Vagina (tissue), 2 donors: ENCODE measurements around the gene VPS11.

Experiments used
- POLR2AphosphoS5 ChIP-seq, 2 donors: sonication (generic); formaldehyde crosslinking; IDR thresholded peaks; one replicate each; pipeline ENCODE4 v1.9.0; 2017; ENCODE audit warnings: antibody characterized with exemption in 2 of 2, mild to moderate bottlenecking in 2 of 2, low read depth in 1 of 2; ENCODE audit not compliant: insufficient read depth in 1 of 2
- TF ChIP-seq, protein P1 (sequence below), 3 experiments: fragments of 450-650 bp in 2 of 3; fragments of 200-600 bp in 1 of 3; sonication (generic) in 1 of 3; IDR thresholded peaks; one replicate each; pipeline ENCODE4 v1.5.1; 2017 to 2019; ENCODE audit warnings: antibody characterized with exemption in 3 of 3, mild to moderate bottlenecking in 2 of 3, moderate library complexity in 2 of 3

DNA sequence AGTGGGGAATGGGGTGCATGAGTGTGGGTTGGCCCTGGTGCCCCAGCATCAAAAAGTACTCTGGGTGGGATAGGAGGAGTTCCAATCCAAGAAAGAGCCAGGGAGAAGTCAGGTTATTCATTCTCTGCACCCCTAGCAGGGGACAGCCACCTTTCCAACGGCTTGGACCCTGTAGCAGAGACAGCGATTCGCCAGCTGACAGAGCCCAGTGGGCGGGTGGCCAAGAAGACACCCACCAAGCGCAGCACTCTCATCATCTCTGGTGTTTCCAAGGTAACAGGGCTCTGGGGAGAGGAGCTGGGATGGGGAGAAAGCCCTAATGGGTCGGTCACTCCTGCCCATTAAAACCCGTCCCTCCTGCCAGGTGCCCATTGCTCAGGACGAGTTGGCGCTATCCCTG is 46.1 kb downstream of the VPS11 start:
- TF ChIP-seq, protein P1, sequence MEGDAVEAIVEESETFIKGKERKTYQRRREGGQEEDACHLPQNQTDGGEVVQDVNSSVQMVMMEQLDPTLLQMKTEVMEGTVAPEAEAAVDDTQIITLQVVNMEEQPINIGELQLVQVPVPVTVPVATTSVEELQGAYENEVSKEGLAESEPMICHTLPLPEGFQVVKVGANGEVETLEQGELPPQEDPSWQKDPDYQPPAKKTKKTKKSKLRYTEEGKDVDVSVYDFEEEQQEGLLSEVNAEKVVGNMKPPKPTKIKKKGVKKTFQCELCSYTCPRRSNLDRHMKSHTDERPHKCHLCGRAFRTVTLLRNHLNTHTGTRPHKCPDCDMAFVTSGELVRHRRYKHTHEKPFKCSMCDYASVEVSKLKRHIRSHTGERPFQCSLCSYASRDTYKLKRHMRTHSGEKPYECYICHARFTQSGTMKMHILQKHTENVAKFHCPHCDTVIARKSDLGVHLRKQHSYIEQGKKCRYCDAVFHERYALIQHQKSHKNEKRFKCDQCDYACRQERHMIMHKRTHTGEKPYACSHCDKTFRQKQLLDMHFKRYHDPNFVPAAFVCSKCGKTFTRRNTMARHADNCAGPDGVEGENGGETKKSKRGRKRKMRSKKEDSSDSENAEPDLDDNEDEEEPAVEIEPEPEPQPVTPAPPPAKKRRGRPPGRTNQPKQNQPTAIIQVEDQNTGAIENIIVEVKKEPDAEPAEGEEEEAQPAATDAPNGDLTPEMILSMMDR (IDR thresholded peaks at IDR 0.05) = no peak
- TF ChIP-seq POLR2AphosphoS5 (IDR thresholded peaks at IDR 0.05; ENCODE audit: insufficient read depth in 1 of 2, low read depth in 1 of 2) = no peak
